Esophagus muscularis mucosa (tissue), 4 donors: ENCODE data around the gene MRPL19. TPM values are rescaled to one million over a fixed set of nuclear protein-coding genes. Genes with fewer than 3 reads are reported as not detected.

Experiments
- DNase-seq: peaks from one replicate; pipeline ENCODE4 v3.0.0-alpha.2; 2017; ENCODE audit errors: extremely low spot score
- H3K27ac ChIP-seq, 4 donors: fragments of 200-600 bp; sonication (generic); replicated peaks in 1 of 4; 1 replicate in 3 of 4; 2 replicates in 1 of 4; pipeline ENCODE4 v1.5.1; 2016 to 2019; ENCODE audit warnings: mild to moderate bottlenecking in 1 of 4
- H3K27me3 ChIP-seq, 4 donors: fragments of 200-600 bp; sonication (generic); one replicate each; pipeline versions ENCODE4 v1.5.1 to v1.6.0; 2016 to 2019
- H3K36me3 ChIP-seq, 4 donors: fragments of 200-600 bp; sonication (generic); one replicate each; pipeline ENCODE4 v1.5.1; 2016 to 2019
- H3K4me1 ChIP-seq, 4 donors: fragments of 200-600 bp; sonication (generic); one replicate each; pipeline ENCODE4 v1.5.1; 2016 to 2019
- H3K4me3 ChIP-seq, 4 donors: fragments of 200-600 bp; sonication (generic); 1 replicate in 2 of 4; 2 replicates in 2 of 4; pipeline ENCODE4 v1.5.1; 2016 to 2019; ENCODE audit warnings: mild to moderate bottlenecking in 4 of 4, moderate library complexity in 1 of 4
- H3K9me3 ChIP-seq, 4 donors: fragments of 200-600 bp; sonication (generic); 1 replicate in 3 of 4; 2 replicates in 1 of 4; pipeline ENCODE4 v1.5.1; 2016 to 2019
- EP300 ChIP-seq: sonication (generic); formaldehyde crosslinking; IDR thresholded peaks from one replicate; pipeline ENCODE4 v1.6.1; 2017; ENCODE audit warnings: antibody characterized with exemption
- POLR2A ChIP-seq: fragments of 450-650 bp; IDR thresholded peaks from one replicate; pipeline ENCODE4 v1.6.1; 2017; ENCODE audit warnings: antibody characterized with exemption, moderate library complexity, mild to moderate bottlenecking, low read depth
- POLR2AphosphoS5 ChIP-seq, 2 donors: sonication (generic); formaldehyde crosslinking; IDR thresholded peaks; one replicate each; pipeline ENCODE4 v1.6.1; 2017; ENCODE audit warnings: antibody characterized with exemption in 2 of 2
- WGBS: methylation state at CpG from one replicate; pipeline ENCODE4 v1.1.5; 2018; 5-methylcytosine and 5-hydroxymethylcytosine counted together
- intact Hi-C: fragments of 100-400 bp; cut with DNase I; formaldehyde crosslinking; loops from one replicate; pipeline ENCODE4 v1.15.1; 2023
- total RNA-seq, 4 donors: library from RNA; depleted of rRNA; stranded (reverse); fragments of >200 nt; gene quantifications; one replicate each; pipeline versions ENCODE4 v1.1.0 to v1.2.1, GENCODE V29; 2016
- TF ChIP-seq, protein P1 (sequence below), 3 experiments: fragments of 200-600 bp in 2 of 3; fragments of 450-650 bp in 1 of 3; sonication (generic) in 2 of 3; IDR thresholded peaks; one replicate each; pipeline ENCODE4 v1.5.1; 2017 to 2019; ENCODE audit warnings: antibody characterized with exemption in 3 of 3, mild to moderate bottlenecking in 2 of 3, moderate library complexity in 1 of 3

Gene MRPL19
- total RNA-seq, 4 donors from 2014 or later, result 24.5 to 40.5 (median 31.4) TPM

DNA sequence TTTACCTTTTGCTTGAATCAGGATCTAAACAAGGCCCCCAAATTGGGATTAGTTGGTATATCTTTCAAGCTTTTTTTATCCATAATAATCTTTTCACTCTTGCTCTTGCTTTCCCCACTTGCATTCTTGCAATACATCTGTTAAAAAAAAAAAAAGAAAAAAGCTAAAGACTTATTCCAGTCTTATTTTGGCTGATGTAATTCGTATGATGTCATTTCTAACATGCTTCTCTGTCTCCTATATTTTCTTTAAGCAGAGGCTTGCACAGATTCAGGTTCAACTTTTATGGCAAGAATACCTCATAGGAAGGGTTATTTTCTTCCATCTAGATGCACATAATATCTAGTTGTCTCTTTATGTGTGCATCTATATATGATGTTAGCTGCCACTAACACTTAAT is 73.9 kb downstream of the MRPL19 start:
- Histone ChIP-seq H3K36me3 (no peaks in the 10 kb centered on the region), H3K9me3 (peaks cover 0 to 4% (median 1%) of the 10 kb centered on the region in 4 donors), H3K27me3 (peaks cover 0 to 7% (median 0%) of the 10 kb centered on the region in 4 donors), H3K4me3 (no peak overlapping the region), H3K4me1 (no peaks in the 10 kb centered on the region), H3K27ac (no peak overlapping the region)
- TF ChIP-seq POLR2A (no peak), EP300 (no peak), POLR2AphosphoS5 (IDR thresholded peaks at IDR 0.05) (no peak)
- TF ChIP-seq, protein P1, sequence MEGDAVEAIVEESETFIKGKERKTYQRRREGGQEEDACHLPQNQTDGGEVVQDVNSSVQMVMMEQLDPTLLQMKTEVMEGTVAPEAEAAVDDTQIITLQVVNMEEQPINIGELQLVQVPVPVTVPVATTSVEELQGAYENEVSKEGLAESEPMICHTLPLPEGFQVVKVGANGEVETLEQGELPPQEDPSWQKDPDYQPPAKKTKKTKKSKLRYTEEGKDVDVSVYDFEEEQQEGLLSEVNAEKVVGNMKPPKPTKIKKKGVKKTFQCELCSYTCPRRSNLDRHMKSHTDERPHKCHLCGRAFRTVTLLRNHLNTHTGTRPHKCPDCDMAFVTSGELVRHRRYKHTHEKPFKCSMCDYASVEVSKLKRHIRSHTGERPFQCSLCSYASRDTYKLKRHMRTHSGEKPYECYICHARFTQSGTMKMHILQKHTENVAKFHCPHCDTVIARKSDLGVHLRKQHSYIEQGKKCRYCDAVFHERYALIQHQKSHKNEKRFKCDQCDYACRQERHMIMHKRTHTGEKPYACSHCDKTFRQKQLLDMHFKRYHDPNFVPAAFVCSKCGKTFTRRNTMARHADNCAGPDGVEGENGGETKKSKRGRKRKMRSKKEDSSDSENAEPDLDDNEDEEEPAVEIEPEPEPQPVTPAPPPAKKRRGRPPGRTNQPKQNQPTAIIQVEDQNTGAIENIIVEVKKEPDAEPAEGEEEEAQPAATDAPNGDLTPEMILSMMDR (IDR thresholded peaks at IDR 0.05), result no peak
- no peak for DNase-seq
- 77% methylated on average over 1 of the region's 1 CpG for WGBS
- intact Hi-C loops, result no loop called here

DNA sequence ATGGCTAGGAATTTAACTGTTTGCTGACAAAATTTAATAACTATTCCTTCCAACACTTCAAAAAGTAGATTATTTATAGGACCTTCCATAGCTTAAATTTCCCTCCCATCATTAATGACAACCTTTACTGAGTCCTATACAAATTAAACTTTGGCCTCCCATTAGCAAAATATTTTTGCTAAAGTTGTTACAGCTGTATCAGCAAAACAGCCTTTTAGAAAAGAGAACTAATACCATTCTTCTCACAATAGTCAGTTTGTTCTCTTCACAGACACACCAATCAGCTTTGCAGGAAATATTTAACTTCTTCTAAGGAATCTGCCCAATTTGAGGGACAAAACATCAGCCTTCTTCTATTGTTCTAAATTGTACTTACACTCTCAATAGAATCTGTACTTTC is 76.1 kb downstream of the MRPL19 start:
- intact Hi-C loops, result no loop called here

DNA sequence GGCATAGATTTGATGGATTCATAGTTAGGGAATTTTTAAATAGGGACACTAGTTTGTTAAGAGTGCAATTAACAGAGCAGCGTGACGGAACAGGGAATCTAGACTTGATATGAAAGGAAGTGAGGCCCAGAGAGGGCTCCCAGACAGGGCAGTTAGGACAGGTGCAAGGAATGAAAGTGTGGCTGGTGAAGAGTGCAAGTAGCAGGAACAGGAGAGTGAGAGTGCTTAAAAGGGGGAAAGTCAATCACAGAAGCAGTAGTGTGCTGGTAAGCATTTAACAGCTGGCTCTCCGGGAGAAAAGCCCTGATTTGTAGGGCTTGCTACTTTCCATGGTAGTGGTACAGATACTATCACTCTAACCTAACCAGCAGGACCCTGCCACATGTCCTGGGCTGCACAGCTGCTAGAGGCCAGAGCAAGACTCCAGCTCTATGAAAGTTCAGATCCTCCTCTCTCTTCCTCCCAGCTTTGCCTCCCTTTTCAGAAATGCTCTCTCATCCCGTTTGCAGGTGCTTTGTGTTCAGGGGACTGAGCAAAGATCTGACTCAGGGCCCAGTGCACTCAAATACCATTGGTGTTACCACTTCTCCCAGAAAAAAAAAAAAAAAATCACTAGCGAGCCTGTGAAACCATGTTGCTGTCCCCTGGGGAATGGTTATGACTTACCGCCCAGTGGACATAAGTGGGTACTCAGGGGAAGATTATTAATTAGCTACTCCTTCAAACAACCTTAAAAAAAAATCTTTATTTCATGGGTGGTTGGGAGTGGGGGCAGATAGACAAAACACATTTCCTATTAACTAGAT is 82.2 kb downstream of the MRPL19 start:
- intact Hi-C loops, result no loop called here
- TF ChIP-seq POLR2AphosphoS5 (IDR thresholded peaks at IDR 0.05), result no peak
- TF ChIP-seq POLR2A, result no peak
- TF ChIP-seq, protein P1 (IDR thresholded peaks at IDR 0.05), result no peak
- no peak for TF ChIP-seq EP300
- H3K27me3 ChIP-seq, result peaks cover 0 to 5% (median 0%) of the 10 kb centered on the region in 4 donors
- H3K4me1 ChIP-seq, result no peaks in the 10 kb centered on the region
- no peak overlapping the region for H3K27ac ChIP-seq
- no peak overlapping the region for H3K4me3 ChIP-seq
- no peaks in the 10 kb centered on the region for H3K36me3 ChIP-seq
- DNase-seq, result no peak
- H3K9me3 ChIP-seq, result no peaks in the 10 kb centered on the region
- 76% methylated on average over 6 of the region's 6 CpGs for WGBS

More for the DNA sequence above, 76.1 kb downstream of the MRPL19 start:
- no peaks in the 10 kb centered on the region for H3K36me3 ChIP-seq
- DNase-seq, result no peak
- no peaks in the 10 kb centered on the region for H3K4me1 ChIP-seq
- TF ChIP-seq EP300, result no peak
- TF ChIP-seq POLR2A, result no peak
- TF ChIP-seq POLR2AphosphoS5 (IDR thresholded peaks at IDR 0.05), result no peak
- TF ChIP-seq, protein P1 (IDR thresholded peaks at IDR 0.05), result no peak
- peaks cover 0 to 7% (median 0%) of the 10 kb centered on the region in 4 donors for H3K27me3 ChIP-seq
- no peak overlapping the region for H3K27ac ChIP-seq
- H3K9me3 ChIP-seq, result peaks cover 0 to 4% (median 1%) of the 10 kb centered on the region in 4 donors
- no peak overlapping the region for H3K4me3 ChIP-seq

DNA sequence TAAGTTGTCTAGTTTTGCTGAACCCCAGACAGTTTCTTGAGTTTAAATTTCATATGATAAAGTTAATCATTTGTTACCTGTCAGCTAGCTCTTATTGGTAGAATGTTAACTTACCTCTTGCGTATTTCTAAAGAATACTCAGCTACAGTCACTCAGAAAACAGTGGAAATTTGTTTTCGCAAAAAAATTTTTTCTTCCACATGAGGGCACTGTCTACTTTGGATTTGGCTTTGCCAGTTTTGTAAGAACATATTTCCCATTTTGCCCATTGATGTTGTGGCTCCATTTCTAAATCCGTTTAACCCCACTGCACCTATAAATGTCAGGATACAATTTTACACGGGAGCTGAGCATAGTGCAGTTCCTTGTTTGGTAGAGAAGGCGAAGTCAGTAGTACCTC is 83.3 kb downstream of the MRPL19 start:
- H3K4me1 ChIP-seq, result no peaks in the 10 kb centered on the region
- no peak overlapping the region for H3K27ac ChIP-seq
- no peak overlapping the region for H3K4me3 ChIP-seq
- H3K36me3 ChIP-seq, result no peaks in the 10 kb centered on the region
- no peak for DNase-seq
- 78% methylated on average over 5 of the region's 5 CpGs for WGBS
- H3K9me3 ChIP-seq, result no peaks in the 10 kb centered on the region
- H3K27me3 ChIP-seq, result peaks cover 0 to 5% (median 0%) of the 10 kb centered on the region in 4 donors
- TF ChIP-seq EP300, result no peak
- TF ChIP-seq, protein P1 (IDR thresholded peaks at IDR 0.05), result no peak
- TF ChIP-seq POLR2AphosphoS5 (IDR thresholded peaks at IDR 0.05), result no peak
- no peak for TF ChIP-seq POLR2A
- intact Hi-C loops, result no loop called here

- 80% methylated on average over 4 of the region's 4 CpGs for WGBS
- TF ChIP-seq EP300 (no peak), POLR2AphosphoS5 (IDR thresholded peaks at IDR 0.05) (no peak), POLR2A (no peak)
- TF ChIP-seq, protein P1 (IDR thresholded peaks at IDR 0.05), result no peak
- Histone ChIP-seq H3K36me3 (no peaks in the 10 kb centered on the region), H3K27ac (no peak overlapping the region), H3K9me3 (no peaks in the 10 kb centered on the region), H3K27me3 (peaks cover 0 to 21% (median 0%) of the 10 kb centered on the region in 4 donors), H3K4me1 (no peaks in the 10 kb centered on the region), H3K4me3 (no peak overlapping the region)
- no peak for DNase-seq
- intact Hi-C loops, result no loop called here
Observed at GRCh38 chr2:75736276-75736675, 89.7 kb downstream of the MRPL19 start.
